ENCODE results near the gene SCGB1D1. TPM values are rescaled to one million over a fixed set of nuclear protein-coding genes. Genes with fewer than 3 reads are reported as not detected.
"Not testable (repeated sequence)": the region's sequence is repeated elsewhere in the genome, so short reads cannot be mapped to it uniquely, and the experiment has no call there.

SCGB1D1 gene
- total and polyA plus RNA-seq, 10 of the 15 experiments (the other 5 are each of a cell fraction or from before 2014, with no cell fraction given), result not detected

DNA sequence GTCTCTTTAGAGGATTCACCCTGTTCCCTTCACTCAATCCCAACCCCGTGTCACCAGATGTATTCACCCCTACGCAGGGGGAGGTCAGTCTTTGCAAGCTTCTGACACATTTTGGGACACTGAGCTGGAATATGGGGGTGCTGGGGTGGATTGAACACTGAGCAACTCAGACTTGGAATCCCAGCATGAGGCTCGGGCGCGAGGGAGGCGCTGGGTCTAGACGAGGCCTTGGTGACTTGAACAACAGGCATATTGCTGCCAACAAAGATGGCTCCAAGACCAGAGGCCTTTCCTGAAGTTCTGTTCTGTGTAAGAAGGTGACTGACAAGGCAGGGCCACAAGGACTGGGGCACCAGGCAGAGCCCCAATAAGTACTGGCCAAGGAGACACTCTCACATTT lies 15.4 kb downstream of the SCGB1D1 start:
- no peak for DNase-seq (ENCODE audit: low read depth, low spot score)
- Histone ChIP-seq H3K79me2 (ENCODE audit: control insufficient read depth, insufficient read depth, low read length) (no peaks in the 10 kb centered on the region), H3K4me2 (ENCODE audit: control insufficient read depth, insufficient read depth) (no peak overlapping the region), H3K36me3 (ENCODE audit: control insufficient read depth in 2 of 2, insufficient read depth in 2 of 2, low read length in 1 of 2) (no peaks in the 10 kb centered on the region), H2AFZ (ENCODE audit: control insufficient read depth, low read depth, low read length) (no peak overlapping the region), H3K4me3 (no peak overlapping the region), H3K9ac (ENCODE audit: control insufficient read depth, insufficient read depth, low read length) (no peak overlapping the region), H3K9me3 (replicated peaks; ENCODE audit: control insufficient read depth, insufficient read depth, low read length) (no peaks in the 10 kb centered on the region), H3K27ac (ENCODE audit: control insufficient read depth, insufficient read depth) (no peak overlapping the region), H3K27me3 (replicated peaks in 1 of 2; ENCODE audit: control insufficient read depth in 2 of 2, insufficient read depth in 2 of 2, low read length in 1 of 2) (no peaks in the 10 kb centered on the region; a peak in 1 of 4 replicates), H3K4me1 (ENCODE audit: control insufficient read depth, insufficient read depth, low read length) (no peaks in the 10 kb centered on the region), H4K20me1 (ENCODE audit: control insufficient read depth, insufficient read depth) (no peaks in the 10 kb centered on the region)
- TF ChIP-seq BACH1 (IDR thresholded peaks at IDR 0.05; ENCODE audit: borderline replicate concordance), result no peak
- no peak for TF ChIP-seq MTA3 (IDR thresholded peaks at IDR 0.05; ENCODE audit: borderline replicate concordance, low read length)
- no peak for TF ChIP-seq MEF2A (IDR thresholded peaks at IDR 0.05; ENCODE audit: insufficient read depth, low read depth, low read length)
- TF ChIP-seq SREBF1 (IDR thresholded peaks at IDR 0.05; ENCODE audit: low read length), result no peak
- 71% methylated on average over 7 of the region's 7 CpGs for WGBS (ENCODE audit: insufficient coverage, insufficient replicate concordance, low lambda C conversion rate, missing lambda C conversion rate)
- ATAC-seq, result no peak
- ChIA-PET RAD21 (ENCODE audit: unreplicated experiment) (no interaction called here), SMC1A (ENCODE audit: uncharacterized antibody, unreplicated experiment) (no interaction called here), POLR2A (no interaction called here), CTCF (interaction anchor here (0.6 to 1.4 kb wide), 2 partner anchors 34 to 439 kb away, joined by 3 to 4 read pairs; no protein-coding TSS in a partner anchor)
- FAIRE-seq, result no peak
- intact Hi-C loops (cut with micrococcal nuclease; ENCODE audit: unreplicated experiment) (no loop called here), in situ Hi-C loops (cut with MboI) (no loop called here)
- no TSS peak for BruUV-seq (replicated peaks)

DNA sequence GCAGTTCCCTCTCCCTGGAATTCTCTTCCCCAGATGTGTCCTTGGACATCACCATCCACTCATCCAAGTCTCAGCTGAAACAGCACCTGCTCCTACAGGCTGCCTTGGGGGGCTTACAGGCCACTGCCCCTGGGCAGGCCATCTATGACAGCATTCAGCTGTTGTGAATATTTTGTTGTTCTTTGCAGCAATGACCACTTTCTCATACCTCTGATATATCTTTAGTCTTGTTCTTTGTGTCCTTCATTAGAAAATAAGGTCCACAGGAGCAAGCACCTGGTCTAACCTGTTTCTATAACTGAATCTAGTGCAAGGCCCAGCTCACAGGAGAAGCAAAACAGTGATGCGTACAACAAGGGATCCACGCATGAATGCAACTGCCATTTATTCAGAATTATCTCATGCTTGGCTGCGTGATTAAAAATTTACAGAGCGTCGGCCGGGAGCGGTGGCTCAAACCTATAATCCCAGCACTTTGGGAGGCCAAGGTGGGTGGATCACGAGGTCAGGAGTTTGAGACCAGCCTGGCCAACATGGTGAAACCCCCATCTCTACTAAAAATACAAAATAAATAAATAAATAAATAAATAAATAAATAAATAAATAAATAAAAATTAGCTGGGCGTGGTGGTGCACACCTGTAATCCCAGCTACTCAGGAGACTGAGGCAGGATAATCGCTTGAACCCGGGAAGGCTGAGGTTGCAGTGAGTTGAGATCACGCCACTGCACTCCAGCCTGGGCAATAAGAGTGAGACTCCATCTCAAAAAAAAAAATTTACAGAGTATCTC lies 16.5 kb downstream of the SCGB1D1 start:
- H3K27ac ChIP-seq (ENCODE audit: control insufficient read depth, insufficient read depth); ATAC-seq; H3K4me2 ChIP-seq (ENCODE audit: control insufficient read depth, insufficient read depth); in situ Hi-C loops (cut with MboI); POLR2A ChIA-PET; BruUV-seq (replicated peaks); H3K9me3 ChIP-seq (replicated peaks; ENCODE audit: control insufficient read depth, insufficient read depth, low read length); FAIRE-seq; RAD21 ChIA-PET (ENCODE audit: unreplicated experiment); H3K79me2 ChIP-seq (ENCODE audit: control insufficient read depth, insufficient read depth, low read length); H3K4me3 ChIP-seq; H3K36me3 ChIP-seq (ENCODE audit: control insufficient read depth in 2 of 2, insufficient read depth in 2 of 2, low read length in 1 of 2); H4K20me1 ChIP-seq (ENCODE audit: control insufficient read depth, insufficient read depth); intact Hi-C loops (cut with micrococcal nuclease; ENCODE audit: unreplicated experiment); H3K27me3 ChIP-seq (replicated peaks in 1 of 2; ENCODE audit: control insufficient read depth in 2 of 2, insufficient read depth in 2 of 2, low read length in 1 of 2); H3K9ac ChIP-seq (ENCODE audit: control insufficient read depth, insufficient read depth, low read length); DNase-seq (ENCODE audit: low read depth, low spot score); H3K4me1 ChIP-seq (ENCODE audit: control insufficient read depth, insufficient read depth, low read length); H2AFZ ChIP-seq (ENCODE audit: control insufficient read depth, low read depth, low read length): not testable (repeated sequence)
- WGBS (ENCODE audit: insufficient coverage, insufficient replicate concordance, low lambda C conversion rate, missing lambda C conversion rate), result 30% methylated on average over 12 of the region's 12 CpGs
- SMC1A ChIA-PET (ENCODE audit: uncharacterized antibody, unreplicated experiment), result interaction anchor here (1.0 kb wide), 1 partner anchor 19 kb away, joined by 3 read pairs; no protein-coding TSS in a partner anchor
- CTCF ChIA-PET, result interaction anchor here (0.6 to 1.6 kb wide), 3 partner anchors 34 to 438 kb away, joined by 3 to 4 read pairs (median 4); no protein-coding TSS in a partner anchor

Data from GM12878 (cell line).